Glomerular endothelial cell (primary cell): ENCODE data around the gene FBXO41. TPM values are rescaled to one million over a fixed set of nuclear protein-coding genes. Genes with fewer than 3 reads are reported as not detected.

Source experiments
- DNase-seq: peaks from one replicate; pipeline ENCODE4 v3.0.0-alpha.2; 2011; ENCODE audit warnings: low read depth, low spot score; ENCODE audit errors: extremely low read depth
- total RNA-seq: library from RNA; depleted of rRNA; stranded (reverse); fragments of >200 nt; gene quantifications from 2 replicates; pipeline ENCODE4 v1.2.3, GENCODE V29; 2015

The FBXO41 gene
- total RNA-seq, 1 donor from 2014 or later, result 2.3 TPM

DNA sequence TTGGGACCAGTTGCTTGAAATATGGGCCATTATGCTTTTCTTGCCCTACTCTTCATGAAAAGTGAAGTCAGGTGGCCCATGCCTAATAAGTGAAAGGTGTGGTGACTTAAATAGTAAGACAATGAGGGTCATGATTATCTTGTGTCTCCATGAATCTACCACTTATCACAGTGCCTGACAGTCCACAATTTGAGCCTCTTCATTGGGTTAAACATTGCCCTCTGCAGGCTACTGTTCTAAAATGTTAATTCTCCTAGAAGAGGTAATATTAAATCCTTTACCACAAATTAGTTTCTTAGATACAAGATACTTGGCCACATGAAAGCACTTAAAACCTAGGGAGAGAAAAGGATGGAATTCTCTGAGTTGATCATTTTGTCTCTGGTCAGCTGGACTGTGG is 5.0 kb upstream of the FBXO41 start:
- DNase-seq, result no peak

- no peak for DNase-seq
Measured at GRCh38 chr2:73286134-73286655, 1.9 kb upstream of the FBXO41 start.

- DNase-seq, result no peak
Measured at GRCh38 chr2:73285159-73285739, 971 bp upstream of the FBXO41 start.

DNA sequence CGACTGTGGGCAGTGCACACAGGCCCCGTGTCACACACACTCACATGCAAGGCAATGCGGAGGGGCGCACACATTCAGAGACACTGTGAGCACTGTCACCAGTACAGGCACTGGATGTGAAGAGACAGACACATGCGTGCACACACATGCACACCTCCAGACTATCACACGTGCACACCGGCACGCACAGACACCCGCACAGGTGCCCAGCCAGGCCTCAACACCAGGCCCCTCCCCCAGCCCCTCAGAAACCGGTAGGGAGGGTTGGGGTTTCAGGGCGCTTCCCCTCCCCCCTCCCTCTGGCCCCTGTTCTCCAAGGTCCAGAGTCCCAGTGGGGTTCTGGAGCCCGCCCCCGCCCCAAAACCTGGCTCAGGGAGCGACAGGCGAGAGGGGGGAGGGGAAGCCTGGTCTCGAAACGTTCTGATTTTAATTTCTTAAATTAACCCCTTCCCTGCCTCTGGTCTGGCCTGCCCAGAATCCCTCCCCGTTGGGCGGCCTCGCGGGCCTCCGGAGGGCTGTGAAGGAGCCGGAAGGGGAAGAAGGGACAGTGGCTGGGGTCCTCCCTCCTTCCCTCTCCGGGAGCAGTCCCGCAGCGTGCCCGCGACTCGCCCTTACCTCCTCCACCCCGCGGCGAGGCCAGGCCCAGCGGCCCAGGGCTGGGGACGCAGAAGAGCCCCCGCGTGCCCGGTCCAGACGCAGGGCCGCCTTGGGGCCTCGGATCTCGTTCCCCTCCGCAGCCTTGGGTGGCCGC is 558 bp downstream of the FBXO41 start:
- no peak for DNase-seq

GRCh38 chr2:73282924-73283544 is 1.2 kb downstream of the FBXO41 start:
- no peak for DNase-seq

GRCh38 chr2:73281244-73281643 is 3.0 kb downstream of the FBXO41 start:
- no peak for DNase-seq

GRCh38 chr2:73279852-73280251 is 4.4 kb downstream of the FBXO41 start:
- no peak for DNase-seq

- DNase-seq, result no peak
Measured at GRCh38 chr2:73272270-73272669, 12.0 kb downstream of the FBXO41 start.

GRCh38 chr2:73269686-73270465 is 14.4 kb downstream of the FBXO41 start:
- DNase-seq, result no peak

DNA sequence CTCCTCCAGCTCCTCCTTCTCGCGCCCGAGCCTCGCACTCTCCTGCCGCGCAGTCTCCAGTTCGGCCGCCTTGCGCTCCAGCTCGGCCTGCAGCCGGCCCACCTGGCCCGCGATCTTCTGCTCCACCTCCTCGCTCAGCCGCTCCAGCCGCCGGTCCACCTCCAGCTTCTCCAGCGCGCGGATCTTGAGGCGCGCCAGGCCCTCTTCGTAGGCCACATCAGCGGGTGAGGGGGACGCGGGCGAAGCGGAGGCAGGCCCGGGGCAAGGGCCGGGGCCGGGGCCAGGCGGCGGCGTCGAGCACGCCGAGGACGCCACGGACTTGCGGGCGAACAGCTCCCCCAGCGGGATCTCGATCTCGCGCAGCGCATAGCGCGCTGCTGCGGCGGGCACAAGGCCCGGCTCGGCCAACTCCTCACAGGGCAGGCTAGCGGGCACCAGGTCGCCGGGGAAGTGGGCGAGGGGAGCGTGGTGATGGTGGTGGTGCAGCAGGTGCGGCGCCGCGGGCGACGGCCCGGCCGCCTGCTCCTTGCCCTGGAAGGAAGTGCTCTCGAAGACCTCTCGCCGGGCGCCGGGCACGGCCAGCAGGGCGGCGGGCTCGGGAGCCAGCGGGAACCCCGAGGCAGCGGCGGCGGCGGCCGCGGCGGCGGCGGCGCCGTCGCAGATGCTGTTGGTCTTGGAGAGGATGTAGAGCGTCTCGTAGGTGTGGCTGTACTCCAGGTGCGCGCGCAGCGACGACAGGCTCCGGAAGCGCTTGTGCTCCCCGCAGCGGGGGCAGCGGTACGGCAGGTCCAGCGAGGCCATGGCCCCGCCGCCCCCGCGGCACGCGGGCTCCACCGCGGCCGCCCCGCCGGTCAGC is 15.2 kb downstream of the FBXO41 start:
- DNase-seq, result no peak

GRCh38 chr2:73268366-73268829 is 15.9 kb downstream of the FBXO41 start:
- no peak for DNase-seq

DNA sequence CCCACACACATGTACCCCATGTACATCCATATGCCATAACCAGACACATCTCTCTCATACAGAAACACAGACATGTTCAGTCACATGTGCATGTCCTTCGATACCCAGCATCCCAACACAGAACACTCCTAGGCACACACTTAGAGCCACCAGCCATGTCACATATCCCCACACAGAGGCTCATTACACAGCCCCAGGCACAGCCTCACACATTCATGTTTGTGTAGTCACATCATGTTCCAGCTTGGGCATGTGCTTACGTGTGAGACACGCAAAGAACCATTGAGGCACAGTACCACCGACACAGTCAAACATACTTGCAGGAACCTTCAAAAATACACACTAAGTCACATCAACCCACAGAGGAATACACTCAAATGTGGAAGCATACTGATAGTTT is 17.3 kb downstream of the FBXO41 start:
- DNase-seq, result no peak

- no peak for DNase-seq
Measured at GRCh38 chr2:73266061-73266901, 18.0 kb downstream of the FBXO41 start.

DNA sequence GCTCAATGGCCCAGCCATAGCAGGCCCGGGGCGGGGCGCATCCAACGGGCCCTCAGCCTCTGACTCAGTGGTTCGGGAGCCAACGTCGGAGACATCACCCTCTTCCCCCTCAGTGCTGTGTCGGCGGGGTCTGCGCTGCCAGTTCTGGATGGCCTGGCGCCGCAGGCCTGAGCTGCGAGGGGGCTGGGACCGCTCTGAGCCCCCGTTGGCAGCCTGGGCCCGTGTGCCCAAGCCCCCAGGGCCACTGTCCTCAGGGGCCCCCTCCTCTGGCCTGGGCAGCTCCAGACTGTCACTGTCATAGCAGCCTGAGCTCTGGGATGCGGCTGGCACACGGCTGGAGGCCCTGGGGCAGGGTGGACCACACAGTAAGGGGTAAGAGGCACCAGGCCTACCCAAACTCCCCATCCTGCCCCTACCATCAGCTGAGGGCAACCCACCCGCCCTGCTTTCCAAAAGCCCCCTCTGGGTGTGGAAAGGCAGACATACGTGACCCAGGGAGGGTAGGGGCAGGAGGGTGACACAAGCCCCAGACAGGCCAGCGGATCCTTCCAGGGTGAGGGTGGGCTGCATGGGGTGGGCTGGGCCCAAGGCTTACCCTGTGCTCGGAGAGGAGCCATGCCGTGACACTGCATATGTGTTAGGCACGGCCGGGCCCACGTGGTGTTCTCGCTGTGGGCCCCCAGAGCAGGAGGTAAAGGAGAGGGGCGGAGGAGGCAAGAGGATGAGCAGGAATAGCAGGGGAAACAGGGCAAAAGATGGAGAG is 18.8 kb downstream of the FBXO41 start:
- no peak for DNase-seq

GRCh38 chr2:73264783-73265182 is 19.5 kb downstream of the FBXO41 start:
- DNase-seq, result no peak

DNA sequence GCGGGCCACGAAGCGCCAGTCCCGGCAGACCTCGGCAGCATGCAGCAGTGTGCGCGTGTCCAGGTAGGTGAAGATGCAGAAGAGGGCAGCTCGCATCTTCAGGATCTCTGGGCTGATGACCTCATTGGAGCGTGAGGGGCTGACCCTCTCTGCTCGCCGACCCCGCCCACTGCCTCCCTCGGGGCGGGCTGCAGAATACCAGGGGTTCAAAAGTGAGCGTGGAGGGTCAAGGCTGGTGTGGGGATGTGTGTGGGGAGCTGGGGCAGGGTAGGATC is 20.0 kb downstream of the FBXO41 start:
- no peak for DNase-seq

DNA sequence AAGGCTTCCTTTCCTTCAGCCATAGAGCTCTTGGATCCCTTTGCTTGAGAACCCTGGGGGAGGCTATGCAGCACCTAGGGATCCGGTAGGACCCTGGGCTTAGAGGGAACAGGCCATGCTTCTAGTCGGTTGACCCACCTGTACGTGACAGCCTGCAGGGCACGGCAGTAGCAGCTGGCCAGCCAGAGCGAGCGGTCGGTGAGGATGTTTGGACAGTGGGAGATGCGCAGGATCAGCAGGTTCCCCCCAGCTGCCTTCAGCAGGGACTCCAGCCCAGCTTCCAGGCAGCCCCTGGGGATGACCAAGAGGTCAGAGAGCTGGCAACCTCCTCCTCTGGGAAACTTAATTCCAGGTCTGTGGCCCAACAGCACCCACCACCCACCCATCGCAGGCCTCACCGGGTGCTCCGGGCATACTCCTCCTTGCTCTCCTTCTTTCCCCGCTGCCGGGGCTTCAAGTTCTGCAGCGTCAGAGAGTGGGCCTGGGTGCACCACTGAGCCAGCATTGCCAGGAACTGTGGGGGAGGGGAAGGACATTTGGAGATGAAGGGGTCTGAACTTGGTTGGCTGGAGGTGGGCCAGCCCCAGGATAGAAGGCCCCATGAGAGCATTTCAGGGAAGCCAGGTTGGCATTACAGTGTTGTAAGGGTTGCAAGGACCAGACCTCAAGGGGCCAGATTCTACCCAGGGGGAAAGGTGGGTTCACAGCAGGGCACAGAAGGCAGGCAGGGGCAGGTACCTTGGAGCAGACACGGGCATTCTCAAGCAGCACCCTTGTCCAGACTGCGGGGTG is 20.5 kb downstream of the FBXO41 start:
- DNase-seq, result no peak
